ENCODE measurements around the gene ITPRID1. TPM values are rescaled to one million over a fixed set of nuclear protein-coding genes. Genes with fewer than 3 reads are reported as not detected.

ITPRID1 gene
- total and polyA plus RNA-seq, 9 of the 15 experiments (the other 6 are each of a cell fraction or from before 2014, with no cell fraction given), result not detected

DNA sequence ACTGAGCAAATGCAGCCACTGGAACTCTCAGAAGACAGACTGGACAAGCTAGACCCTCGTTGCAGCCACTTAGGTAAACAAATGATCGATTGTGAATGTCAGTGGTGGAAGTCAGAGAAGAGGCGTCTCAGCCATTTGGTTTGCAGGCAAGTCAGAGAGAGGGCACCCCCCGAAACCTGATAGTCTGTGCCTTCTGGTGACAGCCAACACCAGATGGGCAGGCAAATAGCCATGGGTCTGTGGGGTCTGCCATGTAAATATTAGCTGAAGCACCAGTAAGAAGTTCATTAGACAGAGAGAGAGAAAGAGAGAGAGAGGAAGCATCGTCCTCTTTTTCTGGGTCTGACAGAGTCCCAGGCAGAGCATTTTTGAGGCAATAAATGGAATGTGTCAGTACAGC lies 178.6 kb downstream of the ITPRID1 start:
- in situ Hi-C loops (cut with MboI) (no loop called here), intact Hi-C loops (cut with micrococcal nuclease) (no loop called here)
- H4K20me1 ChIP-seq (replicated peaks; ENCODE audit: control insufficient read depth, insufficient read depth, low read length), result no peaks in the 10 kb centered on the region
- no peaks in the 10 kb centered on the region for H3K79me2 ChIP-seq (ENCODE audit: control insufficient read depth, insufficient read depth, low read length)
- ATAC-seq (no peak), DNase-seq (ENCODE audit: extremely low read depth in 1 of 4, low spot score in 3 of 4) (no peak), FAIRE-seq (no peak)
- CTCF ChIA-PET (ENCODE audit: low intra/inter-chr PET ratio), result no interaction called here
- H3K9me1 ChIP-seq (ENCODE audit: control insufficient read depth, insufficient read depth, low read length), result no peaks in the 10 kb centered on the region
- TF ChIP-seq NFRKB (IDR thresholded peaks at IDR 0.05; ENCODE audit: low read depth), result no peak
- no peak for TF ChIP-seq HEY1 (CRISPR knock-in tag; IDR thresholded peaks at IDR 0.05; ENCODE audit: borderline replicate concordance)
- no peak for TF ChIP-seq DMBX1 (CRISPR knock-in tag; IDR thresholded peaks at IDR 0.05; ENCODE audit: borderline replicate concordance)
- TF ChIP-seq KLF13 (tag; IDR thresholded peaks at IDR 0.05; ENCODE audit: borderline replicate concordance, low read depth), result no peak
- no peak for TF ChIP-seq SREBF2 (CRISPR knock-in tag; IDR thresholded peaks at IDR 0.05)
- TF ChIP-seq EWSR1 (IDR thresholded peaks at IDR 0.05; ENCODE audit: borderline replicate concordance, low read depth, partially characterized antibody), result no peak
- TF ChIP-seq THRA (IDR thresholded peaks at IDR 0.05), result no peak
- no peak for TF ChIP-seq SPI1 (IDR thresholded peaks at IDR 0.05; ENCODE audit: borderline replicate concordance, low read depth, low read length)
- no peak for TF ChIP-seq NRF1 (conservative IDR thresholded peaks at IDR 0.05 in 1 of 2, IDR thresholded peaks at IDR 0.05 in 1 of 2)
- TF ChIP-seq ZNF134 (CRISPR knock-in tag; conservative IDR thresholded peaks at IDR 0.05), result no peak
- no peak for TF ChIP-seq PHB (CRISPR knock-in tag; IDR thresholded peaks at IDR 0.05)
- no peak for TF ChIP-seq SMARCE1 (IDR thresholded peaks at IDR 0.05)
- TF ChIP-seq ZNF277 (CRISPR knock-in tag; IDR thresholded peaks at IDR 0.05; ENCODE audit: borderline replicate concordance), result no peak
- TF ChIP-seq ZNF324 (CRISPR knock-in tag; IDR thresholded peaks at IDR 0.05), result no peak
- TF ChIP-seq ZNF551 (CRISPR knock-in tag; IDR thresholded peaks at IDR 0.05), result no peak
- TF ChIP-seq TEAD4 (IDR thresholded peaks at IDR 0.05; ENCODE audit: low read length), result no peak
- no peak for TF ChIP-seq TEAD4 (CRISPR knock-in tag; IDR thresholded peaks at IDR 0.05; ENCODE audit: borderline replicate concordance)
- no peak for TF ChIP-seq ZNF24 (IDR thresholded peaks at IDR 0.05)
- no peak for TF ChIP-seq ZBTB9 (CRISPR knock-in tag; IDR thresholded peaks at IDR 0.05)
- no peak for TF ChIP-seq EP300 (IDR thresholded peaks at IDR 0.05; ENCODE audit: low read length)
- no peak for TF ChIP-seq CHD1 (IDR thresholded peaks at IDR 0.05; ENCODE audit: low read length)
- WGBS (ENCODE audit: insufficient coverage, low coverage, missing lambda C conversion rate), result 0% methylated on average over 5 of the region's 5 CpGs
- H2AFZ ChIP-seq (ENCODE audit: low read depth, low read length), result no peak overlapping the region
- H3K27me3 ChIP-seq (ENCODE audit: control insufficient read depth in 2 of 2, insufficient read depth in 2 of 2, low read length in 2 of 2), result no peaks in the 10 kb centered on the region
- no peaks in the 10 kb centered on the region for H3K9me3 ChIP-seq (replicated peaks; ENCODE audit: control insufficient read depth, insufficient read depth, low read depth, low read length)
- no peaks in the 10 kb centered on the region for H3K4me1 ChIP-seq (replicated peaks in 1 of 2; ENCODE audit: control insufficient read depth in 2 of 2, insufficient read depth in 2 of 2, low read length in 2 of 2)
- POLR2A ChIA-PET, result interaction anchor here (0.5 kb wide), 1 partner anchor 58 kb away, joined by 5 read pairs; no protein-coding TSS in a partner anchor
- H3K4me2 ChIP-seq (ENCODE audit: insufficient read depth, low read length), result no peak overlapping the region
- no peaks in the 10 kb centered on the region for H3K36me3 ChIP-seq (ENCODE audit: control insufficient read depth, insufficient read depth, low read length)
- no peak overlapping the region for H3K4me3 ChIP-seq
- no TSS peak for BruUV-seq (replicated peaks)
- no peak overlapping the region for H3K27ac ChIP-seq (ENCODE audit: extremely low read depth, low read depth, low read length)
- H3K9ac ChIP-seq (ENCODE audit: insufficient read depth in 1 of 2, low read depth in 2 of 2, low read length in 2 of 2), result no peak overlapping the region
